ENCODE measurements around the gene TAF1A.
A peak's percentile ranks its signal among the peaks of the same experiment; 100 is the strongest.
"Not testable (repeated sequence)": the region's sequence is repeated elsewhere in the genome, so short reads cannot be mapped to it uniquely, and the experiment has no call there.

The TAF1A gene

DNA sequence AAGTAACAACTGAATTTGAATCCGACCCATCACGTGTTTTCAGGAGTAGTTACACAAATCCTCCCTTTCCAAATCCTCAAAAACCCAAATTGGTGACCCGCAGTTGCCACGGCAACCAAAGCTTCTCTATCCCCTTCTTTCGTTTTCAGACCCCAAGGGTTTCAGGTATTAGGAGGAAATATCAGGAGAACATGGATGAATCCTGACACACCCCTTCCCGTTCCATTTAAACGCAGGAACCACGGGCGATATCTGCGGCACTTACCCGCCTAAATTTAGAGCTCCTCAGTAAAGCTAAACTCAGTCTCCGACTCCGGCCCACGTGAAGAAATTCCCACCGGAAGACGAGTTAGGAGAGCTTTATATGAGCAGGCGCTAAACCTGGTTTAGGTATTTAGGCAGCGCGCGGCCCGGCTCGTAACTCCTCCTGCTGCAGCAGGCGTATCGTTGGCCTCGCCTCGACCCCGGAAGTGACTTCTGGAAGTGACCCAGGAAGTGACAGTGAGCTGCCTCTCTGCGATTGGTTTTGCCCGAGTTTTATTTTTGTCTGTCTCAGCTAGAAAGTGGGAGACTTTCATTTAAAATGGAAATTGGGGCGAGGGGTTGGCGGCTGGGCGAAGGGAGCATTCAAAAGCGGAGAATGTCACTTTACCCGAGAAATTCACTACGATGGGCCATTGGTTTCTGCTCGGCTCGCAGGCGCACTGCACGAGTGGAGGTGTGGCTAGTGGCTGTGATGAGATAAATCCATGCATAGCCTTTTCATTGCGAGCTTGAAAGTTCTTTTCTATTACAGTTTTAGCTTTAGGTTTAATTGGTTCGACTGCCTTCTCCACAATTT is at the start of gene TAF1A:
Gene TAF1A, minus strand, starts transcription at position 472 of the 841 bp plus-strand sequence.
- peak; percentile 72 for DNase-seq

GRCh38 chr1:222634180-222635013 is 44.7 kb upstream of the TAF1A start:
- DNase-seq: peak; percentile 18

GRCh38 chr1:222632749-222633148 is 43.0 kb upstream of the TAF1A start:
- no peak for DNase-seq

GRCh38 chr1:222631611-222632208 is 42.0 kb upstream of the TAF1A start:
- no peak for DNase-seq

GRCh38 chr1:222629921-222630535 is 40.3 kb upstream of the TAF1A start:
- DNase-seq: no peak

DNA sequence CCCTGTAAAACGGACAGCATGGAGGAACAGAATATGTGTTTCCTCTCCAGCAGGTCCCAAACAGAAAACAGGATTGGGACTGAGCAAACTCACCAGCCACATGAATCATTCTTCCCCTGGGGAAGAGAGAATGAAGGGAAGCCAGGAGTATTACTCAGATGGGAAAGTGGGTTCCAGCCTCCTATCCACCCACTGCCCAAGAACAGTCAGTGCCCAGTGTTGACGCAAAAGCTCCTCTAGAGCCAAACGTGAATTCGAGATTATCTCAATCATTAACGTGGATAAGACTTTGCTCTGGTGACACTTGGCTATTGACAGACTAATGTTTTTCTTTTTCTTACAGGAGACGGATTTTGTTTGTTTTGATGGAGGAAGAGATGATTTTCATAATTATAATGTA is 37.5 kb upstream of the TAF1A start:
- DNase-seq: no peak

GRCh38 chr1:222624214-222624613 is 34.5 kb upstream of the TAF1A start:
- no peak for DNase-seq

GRCh38 chr1:222623458-222623857 is 33.7 kb upstream of the TAF1A start:
- no peak for DNase-seq

- DNase-seq: no peak
These were observed 33.0 kb upstream of the TAF1A start for GRCh38 chr1:222622765-222623164.

DNA sequence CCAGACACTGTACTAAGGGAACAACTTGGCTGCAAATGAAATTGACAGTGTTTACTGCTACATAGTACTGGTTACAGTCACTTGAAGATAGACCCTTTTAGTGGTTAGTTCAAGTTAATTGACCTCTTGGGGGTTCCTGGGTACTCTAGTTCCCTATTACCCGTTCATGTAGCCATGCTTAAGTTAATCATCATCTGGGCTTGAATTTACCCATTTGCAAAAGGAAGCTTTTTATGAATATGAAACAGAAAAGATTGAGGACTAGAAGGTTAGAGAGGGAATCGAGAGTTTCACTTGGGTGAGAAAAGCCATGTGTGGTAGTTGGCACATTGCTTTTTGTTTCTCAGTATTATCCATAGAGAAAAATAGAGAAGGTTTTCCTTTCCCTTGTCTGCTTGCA is 30.8 kb upstream of the TAF1A start:
- no peak for DNase-seq

- DNase-seq: peak; percentile 3
These were observed 29.3 kb upstream of the TAF1A start for GRCh38 chr1:222618880-222619596.

DNA sequence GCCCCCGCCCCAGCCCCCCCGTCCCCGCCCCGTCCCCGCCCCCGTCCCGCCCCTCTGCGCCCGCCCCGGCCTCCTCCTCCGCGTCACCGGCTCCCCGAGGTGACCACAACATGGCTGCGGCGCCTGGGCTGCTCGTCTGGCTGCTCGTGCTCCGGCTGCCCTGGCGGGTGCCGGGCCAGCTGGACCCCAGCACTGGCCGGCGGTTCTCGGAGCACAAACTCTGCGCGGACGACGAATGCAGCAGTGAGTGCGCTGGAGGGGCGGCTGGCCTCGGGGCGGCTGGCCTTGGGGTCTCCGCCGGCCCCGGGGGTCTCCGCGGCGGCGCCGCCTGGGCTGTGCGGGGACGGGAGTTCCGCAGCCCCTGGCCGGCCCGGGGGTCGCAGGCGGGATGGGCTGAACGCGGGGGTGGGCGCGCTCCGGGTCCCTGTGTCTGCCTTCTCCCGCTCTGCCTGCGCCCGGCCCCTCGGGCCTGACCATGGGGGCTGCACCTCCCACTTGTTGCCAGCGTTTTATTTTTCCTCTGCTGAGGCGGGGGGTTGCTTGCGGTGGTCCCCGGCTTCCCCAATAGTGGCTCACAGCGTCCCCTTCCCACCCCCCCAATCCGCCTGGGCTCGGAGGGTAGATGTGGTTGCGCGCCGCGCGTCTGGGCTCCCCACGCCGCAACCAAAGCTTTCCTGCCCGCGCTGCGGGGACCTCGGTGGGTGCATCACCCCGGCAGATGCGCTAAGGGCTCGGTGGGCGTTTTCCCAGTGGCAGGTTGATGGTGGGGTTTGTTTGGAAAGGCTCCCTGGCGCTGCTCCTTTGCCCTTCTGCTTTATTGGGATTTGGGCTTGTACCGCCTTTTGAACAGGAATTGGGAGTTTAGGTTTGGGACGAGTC is 28.5 kb upstream of the TAF1A start, which contains the start of gene MIA3:
Gene MIA3, plus strand, starts transcription at position 97 of the 879 bp plus-strand sequence. Its CDS starts 14 bp downstream, at position 111.
- peak; percentile 72 for DNase-seq

DNA sequence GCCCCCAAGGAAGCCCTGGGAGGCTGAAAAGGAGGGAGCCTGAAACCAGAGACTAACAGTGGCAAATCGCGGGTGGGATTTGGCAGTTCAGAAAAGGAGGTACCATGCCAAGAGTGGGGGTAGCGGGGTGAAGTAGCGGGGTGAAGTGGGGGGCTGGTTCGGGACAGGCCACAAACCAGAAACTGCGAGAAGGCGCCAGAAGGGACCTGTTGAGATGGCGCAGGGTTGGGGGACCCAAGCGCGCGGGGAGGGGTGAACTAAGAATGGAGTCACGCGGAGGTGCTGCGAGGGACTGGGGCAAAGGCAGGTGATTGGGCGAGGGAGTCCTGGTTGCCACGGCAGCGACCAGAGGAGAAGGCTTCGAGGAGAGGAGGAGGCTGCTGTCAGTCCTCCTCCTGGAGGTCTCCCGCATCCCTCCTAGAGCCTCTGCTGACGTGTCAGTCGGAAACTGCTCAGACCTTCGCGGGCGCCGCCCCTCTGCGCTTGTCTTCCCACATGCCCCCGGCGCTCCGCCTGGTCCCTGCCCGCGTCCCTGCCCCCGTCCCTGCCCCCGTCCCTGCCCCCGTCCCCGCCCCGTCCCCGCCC is 27.7 kb upstream of the TAF1A start:
- peak; percentile 96 for DNase-seq

- no peak for DNase-seq
These were observed 26.8 kb upstream of the TAF1A start for GRCh38 chr1:222616525-222616924.

DNA sequence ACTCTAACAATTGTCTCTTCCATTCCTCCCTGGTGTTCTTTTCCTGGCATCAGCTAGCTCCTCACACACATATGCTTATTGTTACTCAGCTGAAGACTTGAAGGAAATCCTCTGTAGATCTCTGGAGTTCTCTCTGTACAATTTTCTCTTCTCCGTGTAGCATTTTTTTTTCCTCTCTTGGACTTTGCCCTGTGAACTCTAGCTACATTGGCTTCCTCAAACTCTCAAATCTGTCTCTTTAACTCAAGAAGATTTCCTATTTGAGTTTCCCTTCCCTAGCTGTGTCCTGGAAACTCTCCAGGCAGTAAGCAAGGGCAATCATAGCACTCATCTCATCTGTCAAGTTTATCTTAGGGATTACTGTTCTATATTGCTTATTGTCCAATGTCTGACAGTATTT is 23.9 kb upstream of the TAF1A start:
- DNase-seq: no peak

DNA sequence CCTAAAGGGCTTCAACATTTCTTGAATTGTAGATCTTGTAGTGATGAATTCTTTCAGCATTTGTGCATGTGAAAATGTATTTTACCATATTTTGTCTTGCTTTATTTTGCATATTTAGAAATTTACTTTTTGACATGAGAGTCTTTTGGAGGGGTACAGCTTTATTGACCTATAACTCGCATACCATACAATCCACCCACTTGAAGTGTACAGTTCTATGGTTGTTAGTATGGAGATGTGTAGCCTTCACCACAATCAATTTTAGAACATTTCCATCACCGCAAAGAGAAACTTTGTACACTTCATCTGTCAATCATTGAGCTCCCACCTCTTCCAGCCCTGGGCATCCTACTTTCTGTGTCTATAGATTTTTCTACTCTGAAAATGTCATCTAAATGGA is 21.0 kb upstream of the TAF1A start:
- DNase-seq: no peak

- not testable (repeated sequence) for DNase-seq
These were observed 19.4 kb upstream of the TAF1A start for GRCh38 chr1:222609111-222609510.

- no peak for DNase-seq
These were observed 17.0 kb upstream of the TAF1A start for GRCh38 chr1:222606757-222607156.

DNA sequence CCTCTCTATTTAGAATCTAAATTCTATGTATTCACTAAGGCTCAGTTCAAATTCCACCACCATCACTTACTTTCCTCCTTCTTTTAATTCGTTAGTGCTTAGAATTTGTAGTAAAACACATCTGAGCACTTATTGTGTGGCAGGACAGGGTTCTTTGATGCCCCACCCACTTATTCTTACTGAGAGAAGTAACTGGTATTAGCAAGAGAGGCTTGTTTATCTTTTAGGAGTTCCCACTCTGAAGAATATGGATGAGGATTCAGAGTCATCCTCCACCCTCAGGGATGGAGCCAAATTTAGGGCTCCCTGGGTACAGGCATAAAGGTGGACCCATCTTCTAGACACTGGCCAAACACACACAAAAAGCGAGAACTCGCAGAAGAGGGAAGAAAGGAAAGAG is 11.5 kb upstream of the TAF1A start:
- DNase-seq: no peak

DNA sequence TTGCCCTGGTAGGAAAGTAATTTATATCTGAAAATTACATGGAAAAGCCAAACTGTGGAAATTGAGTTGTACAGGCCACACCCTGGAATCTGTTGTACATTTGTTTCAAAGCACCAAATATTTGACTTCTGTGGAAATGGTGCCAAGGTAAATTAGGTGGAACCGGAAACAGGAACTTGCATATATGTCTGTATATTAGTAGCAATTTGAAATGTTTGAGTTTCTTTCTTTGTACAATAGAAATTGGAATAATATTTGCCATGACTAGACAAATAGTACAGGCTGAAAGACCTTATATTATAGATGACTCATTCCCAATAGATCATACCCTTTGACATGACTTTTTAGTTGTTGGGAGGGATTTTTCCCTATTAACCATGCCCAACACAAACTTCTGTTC is 10.5 kb upstream of the TAF1A start:
- no peak for DNase-seq

DNA sequence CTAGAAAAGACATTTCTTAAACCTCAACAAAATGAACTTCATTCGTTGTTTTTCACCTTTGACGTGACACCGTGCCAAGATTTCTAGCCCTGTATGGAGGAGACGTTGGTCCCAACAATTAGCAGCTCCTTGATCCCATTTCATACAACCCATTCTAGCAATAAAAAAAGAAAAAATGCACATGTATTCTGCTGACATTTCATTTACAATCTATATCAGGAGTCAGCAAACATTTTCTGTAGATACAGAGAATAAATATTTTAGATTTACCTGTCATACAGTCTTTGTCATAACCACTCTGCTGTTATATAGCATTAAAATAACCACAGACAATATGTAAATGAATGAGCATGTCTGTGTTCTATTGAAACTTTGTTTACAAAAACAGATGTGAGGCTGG is 7.0 kb upstream of the TAF1A start:
- DNase-seq: no peak

Measured in NCI-H510A (cell line).